HG03442 (cell line): ENCODE data around the gene HSDL1.

Experiments used
- ATAC-seq: cut with Tn5 transposase; IDR thresholded peaks from one replicate; pipeline ENCODE4 v1.9.1; 2021; ENCODE audit warnings: mild to moderate bottlenecking, moderate library complexity; ENCODE audit not compliant: unreplicated experiment

HSDL1 gene

DNA sequence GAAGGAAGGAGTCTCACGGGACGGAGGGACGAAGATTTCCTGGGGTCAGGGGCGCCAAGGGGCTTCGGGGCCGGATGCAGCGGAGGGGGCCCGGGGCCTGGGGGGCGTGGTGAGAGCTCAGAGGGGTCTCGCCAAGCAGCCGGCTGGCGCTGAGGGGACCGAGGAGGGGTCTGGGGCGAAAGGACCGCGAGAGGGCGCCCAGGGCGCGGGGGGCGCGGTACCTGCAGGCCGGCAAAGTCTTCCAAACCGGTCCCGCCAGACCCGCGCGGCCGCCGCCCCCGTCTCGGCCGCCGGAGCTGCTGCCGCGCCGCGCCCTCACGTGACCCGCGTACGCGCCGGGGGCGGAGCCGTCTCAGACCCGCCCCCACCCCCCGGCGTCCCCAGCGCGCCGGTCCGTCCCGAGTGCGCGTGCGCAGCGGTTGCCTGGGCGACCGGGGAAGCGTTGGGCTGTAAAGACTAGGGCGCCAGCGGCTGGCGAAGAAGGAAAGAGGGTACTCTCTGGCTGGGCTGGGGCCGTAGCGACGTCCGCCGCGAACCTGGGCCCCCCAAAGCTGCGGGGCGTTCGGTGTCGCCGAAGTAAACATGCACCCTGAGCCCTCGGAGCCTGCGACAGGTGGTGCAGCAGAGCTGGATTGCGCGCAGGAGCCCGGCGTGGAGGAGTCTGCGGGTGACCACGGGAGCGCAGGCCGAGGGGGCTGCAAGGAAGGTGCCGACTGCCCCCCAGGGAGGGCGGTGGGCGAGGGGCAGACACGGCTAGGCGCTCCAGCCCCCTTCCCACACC is at the start of gene HSDL1, which contains the start of gene DNAAF1:
Gene HSDL1 (minus strand): TSS at position 319 of the 781 bp plus-strand sequence. CDS start 13,856 bp downstream, outside the sequence.
Gene DNAAF1 (plus strand): TSS at position 450 of the 781 bp plus-strand sequence. CDS start 133 bp downstream, at position 583.
- peak; percentile 77 for ATAC-seq

DNA sequence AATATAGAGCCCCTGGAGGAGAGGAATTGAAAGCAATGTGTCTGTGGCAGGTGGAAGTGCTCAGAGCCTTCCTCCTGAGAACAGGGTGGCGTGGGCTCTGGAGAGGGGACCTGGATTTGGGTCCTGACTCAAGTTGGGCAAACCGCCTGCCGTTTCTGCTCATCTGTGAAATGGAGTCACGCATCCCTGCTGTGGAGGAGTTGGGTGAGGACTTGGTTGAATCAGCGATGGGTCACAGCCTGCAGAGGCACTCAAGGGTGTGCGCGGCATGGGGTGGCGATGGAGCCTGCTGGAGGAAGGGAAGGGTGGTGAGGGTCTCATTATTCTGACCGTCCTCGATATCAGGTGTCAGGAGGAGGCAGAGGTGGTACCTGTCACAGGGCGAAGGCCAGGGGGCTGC is 49.0 kb upstream of the HSDL1 start:
- no peak for ATAC-seq

- ATAC-seq: no peak
Measured at GRCh38 chr16:84193480-84193879, 48.5 kb upstream of the HSDL1 start.

DNA sequence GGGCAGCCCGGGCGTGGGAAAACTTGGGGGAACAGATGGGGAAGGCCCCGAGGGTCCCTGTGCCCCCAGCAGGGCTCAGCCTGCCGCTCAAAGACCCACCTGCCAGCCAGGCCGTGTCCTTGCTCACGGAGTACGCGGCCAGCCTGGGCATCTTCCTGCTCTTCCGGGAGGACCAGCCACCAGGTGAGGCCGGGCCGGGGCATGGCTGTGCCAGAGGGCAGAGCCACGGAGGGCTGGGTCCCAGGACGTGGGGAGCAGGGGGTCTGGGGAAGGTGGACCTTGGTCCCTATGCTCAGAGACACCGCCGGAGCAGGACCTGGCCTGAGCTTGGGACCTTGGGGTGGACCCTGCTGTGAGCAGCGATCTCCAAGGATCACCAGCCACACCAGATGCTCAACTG is 46.5 kb upstream of the HSDL1 start:
- no peak for ATAC-seq

DNA sequence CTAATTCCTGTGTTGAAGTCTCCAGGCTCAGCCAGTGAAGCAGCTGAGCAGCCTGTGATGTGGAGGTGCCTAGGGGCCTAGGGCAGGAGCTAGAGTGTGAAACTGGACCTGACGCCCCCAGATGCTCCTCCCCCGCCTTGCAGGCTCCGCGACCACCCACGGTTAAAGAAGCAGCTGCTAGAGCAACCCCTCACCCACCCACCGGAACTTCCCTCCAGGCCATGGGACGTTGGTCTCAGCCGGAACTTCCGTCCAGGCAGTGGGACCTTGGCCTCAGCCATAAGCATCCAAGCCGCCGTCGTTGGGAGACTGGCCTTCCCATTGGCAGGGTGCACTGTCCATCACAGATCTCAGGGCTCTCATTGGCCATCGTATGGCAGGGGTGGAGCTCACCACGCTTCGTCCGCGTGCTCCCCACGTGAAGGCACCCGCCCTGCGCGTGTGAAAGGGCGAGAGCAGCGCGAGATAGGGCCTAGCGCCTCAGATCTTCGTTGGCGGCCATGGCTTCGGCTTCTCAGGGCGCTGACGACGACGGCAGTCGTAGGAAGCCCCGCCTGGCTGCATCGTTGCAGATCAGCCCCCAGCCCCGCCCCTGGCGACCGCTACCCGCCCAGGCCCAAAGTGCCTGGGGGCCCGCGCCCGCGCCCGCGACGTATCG is 45.9 kb upstream of the HSDL1 start, which contains the start of gene ADAD2:
Gene ADAD2 (plus strand): TSS at position 427 of the 658 bp plus-strand sequence. CDS start 74 bp downstream, at position 501.
- no peak for ATAC-seq

DNA sequence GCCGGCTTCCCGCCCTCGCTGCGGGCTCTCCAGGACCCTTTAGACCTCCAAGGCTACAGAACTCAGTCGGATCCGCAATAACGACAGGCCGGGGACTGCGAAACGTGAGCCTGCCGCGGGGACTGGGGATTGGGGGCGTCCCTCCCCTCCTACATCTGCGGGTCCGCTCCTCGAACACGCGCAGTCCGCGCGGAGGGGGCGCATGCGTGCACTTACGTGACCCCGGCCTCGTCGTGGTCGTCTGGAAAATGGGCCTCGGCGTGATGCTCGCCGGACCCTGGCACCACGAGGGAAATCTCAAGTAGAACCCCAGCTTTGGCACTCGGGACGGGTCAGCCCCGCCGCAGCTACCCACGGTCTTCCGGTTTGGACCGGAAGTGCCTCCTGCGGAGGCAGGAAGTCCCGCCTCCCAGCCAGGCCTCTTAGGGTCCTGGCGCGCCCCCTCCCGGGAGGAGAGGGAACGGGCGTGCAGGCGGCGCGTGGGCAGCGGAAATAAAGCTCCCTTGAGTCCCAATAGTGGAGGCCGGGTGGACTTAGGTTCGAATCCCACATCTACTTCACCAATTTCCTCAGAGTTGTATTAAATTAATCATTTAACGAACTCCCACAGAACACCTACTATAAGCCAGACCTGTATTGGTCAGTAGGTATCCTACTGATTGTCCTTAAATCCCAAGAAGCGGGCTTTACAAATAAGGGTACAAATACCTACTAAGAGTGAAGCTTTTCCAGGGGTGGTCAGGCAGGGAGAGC is 41.9 kb upstream of the HSDL1 start, which contains the start of gene TAF1C:
Gene TAF1C (minus strand): TSS at position 373 of the 753 bp plus-strand sequence. CDS start 2,069 bp downstream, outside the sequence.
- ATAC-seq: peak; percentile 90

- no peak for ATAC-seq
Measured at GRCh38 chr16:84184775-84185174, 39.8 kb upstream of the HSDL1 start.

GRCh38 chr16:84183911-84184591 is 39.1 kb upstream of the HSDL1 start:
- no peak for ATAC-seq

GRCh38 chr16:84183572-84183875 is 38.5 kb upstream of the HSDL1 start:
- ATAC-seq: no peak

DNA sequence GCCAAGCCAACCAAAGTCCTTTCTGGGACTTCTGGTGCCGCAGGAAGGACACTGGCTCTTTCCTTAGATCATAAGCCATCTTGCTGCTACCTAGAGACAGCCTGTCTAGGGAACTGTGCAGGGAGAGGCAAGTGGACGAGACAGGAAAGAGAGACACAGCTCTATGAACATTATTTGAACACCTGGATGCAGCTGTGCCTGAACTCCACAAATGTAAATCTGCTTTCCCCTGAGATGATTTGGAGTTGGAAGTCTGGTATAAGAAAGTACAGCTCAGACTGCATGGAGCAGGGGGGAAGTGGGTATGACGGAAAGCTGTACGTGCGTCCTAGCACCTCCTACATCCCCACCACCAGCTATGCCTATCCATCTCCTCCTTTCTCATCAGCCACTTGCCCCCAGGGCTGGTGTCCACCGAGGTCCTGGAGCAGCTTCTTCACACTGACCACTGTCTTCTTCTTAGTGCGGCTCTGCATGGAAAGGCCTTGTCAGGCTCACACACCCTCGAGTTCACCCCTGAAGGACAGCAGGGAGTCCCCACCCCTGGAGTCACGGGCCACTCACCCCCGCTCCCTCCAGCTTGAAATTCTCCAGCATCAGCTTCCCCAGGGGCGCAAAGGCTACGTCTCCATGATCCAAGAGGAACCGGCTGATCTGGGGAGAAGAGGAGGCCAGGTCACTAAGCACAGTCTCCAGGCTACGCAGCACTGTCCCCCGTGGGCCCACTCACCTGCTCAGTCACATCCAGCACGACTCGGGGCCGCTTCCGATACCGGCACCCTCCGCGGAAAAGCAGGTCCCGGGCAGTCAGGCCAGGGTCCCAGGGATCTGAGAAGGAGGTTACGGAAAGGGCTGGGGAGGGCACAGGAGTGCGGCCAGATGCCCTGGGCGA is 37.9 kb upstream of the HSDL1 start:
- ATAC-seq: no peak

- ATAC-seq: no peak
Measured at GRCh38 chr16:84182104-84182503, 37.1 kb upstream of the HSDL1 start.

DNA sequence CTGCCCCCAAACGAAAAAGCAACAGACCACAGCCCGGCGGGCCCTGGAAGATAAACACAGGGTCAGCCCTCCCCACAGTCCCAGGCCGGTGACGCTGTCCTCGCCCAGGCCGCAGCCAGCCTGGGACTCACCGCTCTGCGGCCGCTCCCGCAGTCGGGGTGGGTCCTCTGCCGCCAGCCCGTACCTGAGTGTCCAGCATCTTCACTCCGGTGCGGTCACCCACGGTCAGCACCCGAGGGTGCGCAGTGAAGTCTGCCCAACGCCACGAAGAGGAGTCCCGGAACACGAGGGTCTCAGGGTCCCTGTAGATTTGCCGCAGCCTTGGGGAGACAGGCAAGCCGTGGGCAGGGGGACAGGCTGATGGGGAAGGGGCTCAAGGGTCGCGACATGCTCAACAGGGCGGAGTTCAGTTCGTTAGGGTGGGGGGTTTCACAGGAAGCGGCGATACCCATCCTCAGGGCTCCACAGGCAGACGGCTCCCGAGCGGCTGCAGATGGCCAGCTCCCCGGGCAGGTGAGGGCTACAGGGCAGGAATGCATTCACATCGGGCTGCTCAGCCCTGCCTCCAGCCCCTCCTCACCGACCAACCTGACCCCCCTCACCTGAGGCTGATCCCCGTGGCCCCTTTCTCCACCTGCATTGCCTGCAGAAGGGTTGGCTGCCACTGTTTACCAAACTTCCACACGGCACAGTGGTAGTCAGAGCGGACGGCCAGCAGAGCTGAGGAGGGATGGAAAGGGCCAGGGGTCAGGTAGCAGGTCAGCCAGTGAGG is 36.4 kb upstream of the HSDL1 start:
- no peak for ATAC-seq

DNA sequence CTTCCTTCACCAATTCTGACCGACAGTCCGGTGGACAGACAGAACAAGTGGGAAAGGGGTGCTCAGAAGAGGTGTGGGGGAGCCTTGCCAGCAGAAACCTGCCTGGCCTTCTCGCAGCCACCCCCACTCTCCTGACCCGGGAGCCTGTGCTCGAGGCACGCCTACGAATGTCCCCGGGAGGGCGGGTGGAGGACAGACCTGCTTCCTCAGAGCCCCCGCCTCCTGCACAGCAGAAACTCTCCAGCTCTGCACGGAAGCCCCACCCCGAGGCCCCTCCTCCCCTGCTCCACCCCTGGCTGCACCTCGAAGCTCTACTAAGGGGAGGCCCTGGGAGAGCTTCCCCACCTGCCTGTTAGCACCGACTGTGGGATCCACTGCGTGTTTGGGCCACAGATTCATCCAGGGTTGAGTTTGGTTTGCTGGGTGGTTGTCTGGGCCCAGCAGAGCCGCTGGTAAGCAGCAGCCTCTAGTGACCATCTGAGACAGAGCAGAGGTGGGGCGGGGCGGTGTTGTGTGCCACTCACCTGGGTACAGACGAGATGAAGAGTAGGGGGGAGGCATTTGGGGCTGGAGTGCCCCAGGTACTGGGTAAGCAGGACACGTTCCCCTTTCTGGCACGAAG is 35.7 kb upstream of the HSDL1 start:
- no peak for ATAC-seq

- ATAC-seq: no peak
Measured at GRCh38 chr16:84179612-84180320, 34.8 kb upstream of the HSDL1 start.

- no peak for ATAC-seq
Measured at GRCh38 chr16:84178892-84179611, 34.1 kb upstream of the HSDL1 start.

DNA sequence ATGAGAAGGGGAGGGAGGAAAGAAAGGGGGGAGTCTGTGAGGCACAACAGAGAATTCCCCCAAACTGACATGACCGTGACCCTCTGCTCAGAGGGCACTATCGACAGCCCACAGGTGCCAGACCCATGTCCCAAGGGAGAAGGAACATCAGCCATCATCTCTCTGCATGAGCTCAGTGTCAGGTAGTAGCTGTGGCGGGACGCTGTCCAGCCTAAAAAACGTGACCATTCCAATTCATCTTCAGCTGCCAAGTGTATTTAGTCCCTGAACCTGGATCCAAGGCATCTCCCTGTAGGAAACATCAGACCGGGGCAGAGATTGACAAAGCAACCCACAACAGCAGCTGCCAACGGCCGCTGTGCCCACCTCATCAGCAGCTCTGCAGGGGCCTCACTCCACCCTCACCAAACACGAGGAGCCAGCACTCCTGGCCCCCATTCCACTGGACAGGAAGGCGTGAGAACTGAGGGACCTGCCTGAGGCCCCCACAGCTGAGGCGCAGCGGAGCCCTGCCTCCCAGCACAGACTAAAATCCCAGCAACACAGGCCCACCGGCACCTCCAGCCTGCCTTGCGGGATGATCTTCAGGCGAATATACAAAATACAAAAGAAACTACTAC is 33.3 kb upstream of the HSDL1 start:
- no peak for ATAC-seq

DNA sequence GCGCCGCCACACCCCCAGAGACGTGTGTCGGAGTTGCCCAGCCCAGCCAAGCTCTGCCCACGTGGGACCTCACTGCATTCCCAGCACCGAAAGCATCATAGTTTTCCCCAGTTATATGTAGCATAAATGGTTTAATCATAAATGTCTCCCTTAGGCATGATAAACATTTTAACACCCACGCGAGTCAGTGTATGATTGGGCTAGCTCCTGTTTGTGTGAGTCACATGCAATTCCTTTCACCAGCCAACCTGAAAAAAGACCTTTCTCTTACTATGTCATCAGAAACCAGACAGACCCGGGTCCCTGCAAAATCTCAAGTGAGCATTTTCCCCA is 32.7 kb upstream of the HSDL1 start:
- no peak for ATAC-seq
